Activated CD4-positive, alpha-beta T cell treated with anti-CD3 and anti-CD28 coated beads, Interleukin-2, amount 50 U/mL, for 4 hours (primary cell): ENCODE results near the gene NFIX.
A peak's percentile ranks its signal among the peaks of the same experiment; 100 is the strongest.

Source experiments
- DNase-seq, 2 experiments: peaks; one replicate each; pipeline ENCODE4 v3.0.0-alpha.2; 2020

Gene NFIX

DNA sequence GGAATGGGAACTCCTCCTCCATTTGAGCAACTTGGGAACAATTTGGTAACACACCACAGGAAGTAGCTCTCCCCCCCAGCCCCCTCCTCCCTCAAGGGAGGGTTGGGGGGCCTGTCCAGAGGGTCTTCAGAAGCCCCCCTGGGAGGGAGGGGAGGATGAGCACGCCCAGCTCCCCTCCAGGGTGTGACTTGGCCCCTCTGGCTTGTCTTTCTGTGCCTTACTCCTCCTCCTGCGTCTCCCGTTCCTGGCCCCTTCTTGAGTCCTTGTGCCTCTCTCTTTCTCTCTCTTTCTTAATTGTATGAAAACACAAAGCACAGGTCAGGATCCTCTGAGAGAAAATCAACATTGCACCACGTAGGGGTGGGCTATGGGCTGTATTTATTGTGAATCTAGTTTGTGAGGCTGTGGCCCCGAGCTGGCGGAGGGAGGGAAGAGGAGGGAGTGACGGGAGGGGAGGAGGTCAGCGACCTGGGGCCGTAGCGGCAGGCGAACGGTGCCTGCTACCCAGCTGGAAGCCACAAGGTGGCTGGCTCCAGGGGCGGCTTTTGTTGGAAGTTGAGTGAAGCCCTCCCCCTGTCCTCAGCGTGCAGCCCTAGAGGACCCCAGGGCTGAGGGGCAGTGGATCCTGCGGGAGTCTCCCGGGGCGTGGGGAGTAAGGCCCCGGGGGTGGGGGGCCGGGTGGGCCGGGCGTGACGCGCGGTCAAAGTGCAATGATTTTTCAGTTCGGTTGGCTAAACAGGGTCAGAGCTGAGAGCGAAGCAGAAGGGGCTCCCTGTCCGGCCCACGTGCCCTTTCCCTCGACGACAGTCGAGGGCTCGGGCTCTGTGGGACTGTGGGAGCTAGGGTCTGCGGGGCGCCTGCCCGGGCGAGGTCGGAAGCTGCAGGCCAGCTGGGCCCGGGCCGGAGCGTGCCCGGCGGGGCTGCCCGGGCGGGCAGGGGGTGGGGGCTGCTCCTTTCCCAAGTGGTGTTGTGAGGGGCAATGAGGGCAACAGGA lies 101.0 kb downstream of the NFIX start:
- no peak for DNase-seq

DNA sequence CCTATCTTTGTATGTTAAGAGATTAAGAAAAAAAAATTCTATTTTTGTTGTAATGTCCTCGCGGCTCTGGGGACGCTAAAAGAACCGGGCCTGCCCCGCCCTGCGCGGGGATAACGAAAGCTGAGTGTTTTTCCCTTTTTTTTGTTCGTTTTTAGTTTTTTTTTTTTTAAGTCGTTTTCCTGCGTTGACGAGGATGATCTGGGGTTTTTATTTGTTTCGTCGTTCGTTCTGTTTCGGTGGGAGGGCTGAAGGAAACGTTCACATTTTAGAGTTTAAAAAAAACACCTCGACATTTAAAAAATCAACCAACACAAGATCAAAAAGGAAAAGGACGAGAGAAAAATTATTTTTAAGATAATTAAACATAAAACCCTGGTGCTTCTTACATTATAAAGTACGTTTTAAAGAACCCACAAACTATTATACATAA lies 101.8 kb downstream of the NFIX start:
- DNase-seq: no peak

DNA sequence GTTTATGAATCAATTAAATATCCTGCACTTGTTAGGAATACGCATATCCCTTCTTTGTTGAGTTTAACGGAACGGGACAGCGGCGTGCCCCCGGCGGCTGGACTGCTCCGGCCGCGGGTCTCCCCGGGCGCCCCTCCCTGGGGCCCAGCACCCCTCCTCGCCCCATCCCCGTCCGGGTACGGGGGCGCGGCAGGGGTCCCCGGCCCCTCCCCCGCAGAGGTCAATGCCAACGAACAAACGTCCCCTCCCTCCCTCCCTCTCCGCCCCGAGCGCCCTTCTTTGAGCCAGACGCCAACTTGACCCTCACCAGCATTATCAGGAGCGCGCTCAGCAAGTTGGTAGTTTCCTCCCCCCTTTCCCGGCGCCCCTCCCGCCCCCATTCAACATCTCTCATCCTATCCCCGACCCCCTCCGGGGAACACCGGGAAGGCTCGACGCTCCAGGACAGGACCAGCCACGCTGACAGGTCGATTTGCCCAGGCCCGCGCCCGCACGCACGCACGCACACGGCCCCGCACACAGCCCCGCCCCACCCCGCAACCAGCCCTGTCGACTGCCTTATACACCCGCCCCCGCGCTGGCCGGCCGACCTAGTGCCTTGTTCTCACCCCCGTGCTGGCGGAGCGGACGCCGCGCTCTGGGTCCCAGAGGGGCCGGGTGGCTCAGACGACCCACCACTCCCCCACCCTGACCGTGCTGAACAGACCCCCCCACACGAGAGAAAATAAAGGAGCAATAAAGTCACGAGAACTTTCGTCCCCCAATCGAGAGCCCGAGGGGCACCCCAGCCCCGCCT lies 102.4 kb downstream of the NFIX start:
- DNase-seq: no peak

DNA sequence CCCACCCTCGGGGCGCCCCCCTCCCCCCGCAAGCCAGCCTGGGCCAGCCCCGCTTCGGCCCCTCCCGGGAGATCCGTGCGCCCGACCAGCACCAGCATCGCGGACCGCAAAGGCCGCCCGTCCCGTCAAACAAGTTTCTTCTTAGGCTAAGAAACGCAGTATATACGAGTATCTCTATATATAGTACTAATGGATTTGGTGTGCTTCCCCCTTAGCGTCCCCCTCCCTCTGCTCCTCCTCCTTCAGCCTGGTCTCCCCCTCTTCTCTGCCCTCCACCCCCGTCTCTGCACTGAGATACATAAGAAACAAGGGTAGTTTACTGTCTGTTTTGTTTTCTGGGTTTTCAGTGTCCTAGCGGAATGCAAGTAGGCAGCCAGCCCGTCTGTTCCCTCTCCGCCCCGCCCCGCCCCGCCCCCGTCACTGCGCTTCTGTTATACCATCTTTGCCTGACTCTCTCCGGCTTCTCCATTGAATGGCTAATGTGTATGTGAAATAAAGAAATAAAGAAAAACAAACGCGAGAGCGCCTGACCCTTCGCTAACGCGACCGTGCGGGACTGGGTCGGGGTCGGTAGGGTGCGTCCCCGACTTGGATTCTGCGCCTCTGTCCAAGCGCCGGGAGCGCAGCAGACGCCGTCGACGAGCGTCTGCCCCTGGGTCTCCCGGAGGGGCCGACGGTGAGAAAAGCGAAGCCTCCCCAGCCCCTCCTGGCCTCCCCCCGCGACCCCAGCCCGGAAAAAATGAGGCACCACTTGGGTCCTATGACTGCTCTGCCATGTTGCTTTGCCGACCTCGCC lies 103.2 kb downstream of the NFIX start:
- no peak for DNase-seq

DNA sequence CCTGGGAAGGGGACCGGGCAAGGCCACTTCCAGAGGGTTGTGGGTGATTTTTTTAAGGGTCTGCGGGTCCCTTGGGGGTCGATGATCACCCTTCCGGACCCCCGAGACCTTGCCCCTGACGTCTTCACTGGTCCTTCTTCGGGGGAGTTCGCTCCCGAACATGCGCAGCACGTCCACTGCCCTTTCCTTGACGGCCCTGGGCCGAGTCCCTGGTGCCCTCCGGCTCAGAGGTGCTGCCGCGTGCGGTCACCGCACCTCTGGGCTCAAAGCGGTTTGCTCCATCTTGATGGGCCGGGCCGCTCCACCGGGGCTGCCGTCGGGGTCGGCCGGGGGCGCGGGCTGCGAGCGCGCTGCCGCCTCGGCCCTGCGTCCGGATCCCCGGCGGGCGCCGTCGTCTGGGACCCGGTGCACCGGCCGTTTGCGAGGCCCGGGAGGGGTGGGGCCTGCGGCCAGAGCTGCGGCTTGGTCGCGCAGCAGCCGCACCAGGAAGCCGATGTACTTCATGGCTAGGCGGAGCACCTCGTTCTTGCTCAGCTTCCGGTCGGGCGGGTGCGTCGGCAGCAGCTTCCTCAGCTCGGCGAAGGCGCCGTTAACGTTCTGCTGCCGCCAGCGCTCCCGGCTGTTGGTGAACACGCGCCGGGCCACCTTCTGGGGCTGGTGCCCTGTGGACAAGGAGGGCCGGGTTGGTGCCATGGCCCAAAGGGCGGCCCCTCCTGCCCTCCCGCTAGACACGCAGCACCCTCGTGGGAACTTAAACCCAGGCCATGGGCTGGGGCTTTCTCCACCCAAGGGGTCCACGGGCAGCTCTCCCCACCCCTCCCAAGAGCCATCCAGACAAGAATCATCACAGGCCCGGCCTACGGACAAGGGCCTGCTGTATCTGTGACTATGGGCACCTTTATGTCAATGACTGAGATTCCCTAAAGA lies 104.1 kb downstream of the NFIX start:
- DNase-seq: peak; percentile 67 to 70

DNA sequence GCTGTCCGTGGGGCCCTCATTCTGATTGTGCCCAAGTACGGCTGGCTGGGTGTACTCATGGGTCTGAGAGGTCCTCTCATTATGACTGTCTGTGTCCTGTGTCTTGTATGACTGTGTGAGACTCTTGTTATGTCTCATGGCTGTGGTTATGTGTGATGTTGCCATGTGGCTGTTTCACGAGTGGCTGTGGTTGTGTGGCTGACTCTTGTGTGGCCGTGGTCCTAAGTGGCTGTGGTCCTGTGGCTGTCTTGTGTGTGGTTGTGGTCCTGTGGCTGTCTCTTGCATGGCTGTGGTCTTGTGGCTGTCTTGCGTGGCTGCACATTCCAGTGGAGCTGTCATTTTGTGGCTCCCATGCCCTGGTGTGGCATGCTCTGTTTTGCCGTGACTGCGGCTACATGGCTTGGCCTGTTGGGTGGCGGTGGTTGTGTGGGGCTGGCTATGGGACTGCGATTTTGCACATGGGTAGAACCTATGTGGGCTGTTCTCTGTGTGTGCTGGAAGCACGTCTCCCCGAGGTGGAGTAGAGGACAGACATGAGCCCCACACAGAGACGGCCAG lies 104.8 kb downstream of the NFIX start:
- DNase-seq: peak in 1 of 2 experiments; percentile 41

DNA sequence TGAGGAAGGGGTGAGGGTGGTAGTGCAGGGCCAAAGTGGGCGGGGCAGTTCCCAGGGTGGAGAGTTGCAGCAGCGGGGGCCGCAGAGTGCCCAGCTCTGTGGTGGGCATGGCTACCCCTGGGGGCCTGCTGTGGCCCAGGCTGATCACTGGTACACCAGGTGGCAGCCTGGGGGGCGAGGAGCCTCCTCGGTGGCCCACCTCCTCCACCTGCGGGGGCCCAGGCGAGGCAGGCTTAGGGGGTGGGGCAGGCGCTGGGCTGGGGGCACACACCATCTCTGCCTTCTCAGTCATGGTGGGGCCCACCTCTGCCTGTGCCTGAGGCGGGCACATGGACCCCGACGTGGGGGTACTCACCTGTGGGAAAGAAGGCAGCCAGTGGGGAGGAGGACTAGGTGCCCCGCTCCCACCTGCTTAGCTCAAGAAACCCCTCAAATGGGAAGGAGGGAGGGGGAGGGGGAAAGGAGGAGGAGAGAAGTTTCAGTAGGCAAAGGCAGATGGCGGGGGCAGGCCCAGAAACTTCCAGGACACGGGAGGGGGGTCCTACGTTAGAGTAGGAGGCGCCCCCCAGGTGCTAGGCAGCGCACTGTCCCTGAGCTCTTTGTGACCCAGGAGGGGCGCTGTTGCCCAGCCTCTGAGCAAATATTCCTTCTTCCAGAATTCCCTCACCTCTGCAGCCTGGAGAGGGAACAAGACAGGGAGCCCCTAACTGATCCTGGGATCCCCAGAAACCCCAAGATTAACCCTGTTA lies 105.7 kb downstream of the NFIX start:
- no peak for DNase-seq

DNA sequence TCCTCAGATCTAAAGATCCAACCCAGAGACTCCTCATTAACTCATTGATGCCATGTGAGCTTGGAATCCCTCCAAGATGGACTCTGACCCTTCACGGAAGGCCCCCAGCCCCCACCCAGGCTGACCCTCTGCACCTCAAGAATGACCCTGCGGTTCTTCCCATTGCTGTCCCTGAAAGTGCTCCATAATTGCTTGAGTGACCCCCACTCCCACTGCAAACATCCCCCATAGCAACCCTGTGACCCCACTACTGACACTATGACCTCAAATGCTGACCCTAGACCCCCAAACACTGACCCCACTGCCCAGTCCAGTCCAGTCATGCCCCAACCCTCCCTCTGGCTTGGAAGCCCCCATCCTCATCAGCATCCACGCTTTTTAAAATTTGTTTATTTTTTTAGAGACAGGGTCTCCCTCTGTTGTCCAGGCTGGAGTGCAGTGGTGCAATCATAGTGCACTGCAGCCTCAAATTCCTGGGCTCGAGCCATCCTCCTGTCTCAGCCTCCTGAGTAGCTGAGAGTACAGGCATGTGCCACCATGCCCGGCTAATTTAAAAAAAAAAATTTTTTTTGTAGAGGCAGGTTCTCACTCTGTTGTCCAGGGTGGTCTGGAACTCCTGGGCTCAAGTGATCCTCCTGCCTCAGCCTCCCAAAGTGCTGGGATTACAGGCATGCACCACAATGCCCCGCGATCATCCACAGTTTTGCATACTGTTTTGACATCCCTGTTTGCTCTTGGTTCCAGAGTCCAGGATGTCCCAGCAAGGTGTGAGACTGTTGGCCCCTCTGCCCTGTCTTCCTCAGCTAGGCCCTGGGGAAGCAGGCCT lies 106.5 kb downstream of the NFIX start:
- DNase-seq: no peak

DNA sequence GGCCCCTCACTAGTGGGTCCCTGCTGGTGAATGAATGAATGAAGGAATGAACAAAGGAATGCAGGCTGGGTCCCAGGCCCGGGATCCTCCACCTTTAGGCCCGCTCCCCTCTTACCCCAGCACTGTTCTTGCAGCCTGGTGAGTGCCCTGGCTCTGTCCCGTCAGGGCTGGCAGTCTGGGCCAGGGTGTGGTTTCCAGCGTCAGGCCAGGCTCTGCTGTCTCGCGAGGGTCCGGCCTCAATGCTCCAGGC lies 107.1 kb downstream of the NFIX start:
- DNase-seq: no peak

DNA sequence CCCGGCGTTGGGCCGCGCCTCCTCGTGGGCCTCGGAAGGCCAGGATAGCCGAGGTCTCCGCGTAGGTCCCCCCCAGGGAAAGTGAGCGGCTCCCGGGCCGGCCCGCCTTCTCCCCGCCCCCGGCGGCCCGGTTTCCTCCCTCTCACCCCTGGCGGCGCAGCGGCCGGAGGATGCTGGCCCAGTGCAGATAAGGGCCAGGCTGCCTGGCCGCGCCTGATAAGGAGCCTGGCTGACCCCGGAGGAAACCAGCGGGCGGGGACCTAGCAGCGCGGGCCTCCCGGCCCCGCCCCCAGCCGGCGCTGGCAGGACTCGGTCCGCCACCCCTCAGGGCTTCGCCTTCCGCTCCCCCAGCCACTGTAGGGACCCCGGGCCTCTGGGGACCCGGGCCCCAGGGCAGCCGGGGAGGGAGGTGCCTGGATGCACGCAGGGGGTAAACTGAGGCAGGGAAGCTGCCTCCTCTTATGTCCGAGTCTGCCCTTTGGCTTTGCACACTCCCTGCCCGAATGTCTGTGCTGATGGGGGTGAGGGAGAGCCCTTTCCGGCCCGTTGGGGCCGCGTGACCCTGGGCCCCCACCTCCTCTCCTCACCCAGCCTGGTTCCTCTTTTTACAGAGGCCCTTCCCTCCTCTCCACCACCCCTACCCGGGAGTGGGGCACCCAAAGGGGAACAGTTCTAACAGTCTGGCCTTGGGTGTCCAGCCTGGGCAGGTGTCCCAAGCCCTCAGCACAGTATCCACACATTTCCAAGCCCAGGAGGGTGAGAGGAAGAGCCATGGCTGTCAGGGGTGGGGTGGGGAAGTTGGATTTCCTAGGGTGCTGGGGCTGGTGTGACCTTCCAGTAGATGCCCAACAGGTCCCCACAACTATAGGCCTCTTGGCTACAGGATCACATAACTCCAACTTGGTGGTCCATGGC lies 107.6 kb downstream of the NFIX start, which contains the start of gene LYL1:
TSS of gene LYL1 (minus strand) at position 193 of the 915 bp plus-strand sequence. CDS start 1,687 bp downstream, outside the sequence.
- DNase-seq: no peak

DNA sequence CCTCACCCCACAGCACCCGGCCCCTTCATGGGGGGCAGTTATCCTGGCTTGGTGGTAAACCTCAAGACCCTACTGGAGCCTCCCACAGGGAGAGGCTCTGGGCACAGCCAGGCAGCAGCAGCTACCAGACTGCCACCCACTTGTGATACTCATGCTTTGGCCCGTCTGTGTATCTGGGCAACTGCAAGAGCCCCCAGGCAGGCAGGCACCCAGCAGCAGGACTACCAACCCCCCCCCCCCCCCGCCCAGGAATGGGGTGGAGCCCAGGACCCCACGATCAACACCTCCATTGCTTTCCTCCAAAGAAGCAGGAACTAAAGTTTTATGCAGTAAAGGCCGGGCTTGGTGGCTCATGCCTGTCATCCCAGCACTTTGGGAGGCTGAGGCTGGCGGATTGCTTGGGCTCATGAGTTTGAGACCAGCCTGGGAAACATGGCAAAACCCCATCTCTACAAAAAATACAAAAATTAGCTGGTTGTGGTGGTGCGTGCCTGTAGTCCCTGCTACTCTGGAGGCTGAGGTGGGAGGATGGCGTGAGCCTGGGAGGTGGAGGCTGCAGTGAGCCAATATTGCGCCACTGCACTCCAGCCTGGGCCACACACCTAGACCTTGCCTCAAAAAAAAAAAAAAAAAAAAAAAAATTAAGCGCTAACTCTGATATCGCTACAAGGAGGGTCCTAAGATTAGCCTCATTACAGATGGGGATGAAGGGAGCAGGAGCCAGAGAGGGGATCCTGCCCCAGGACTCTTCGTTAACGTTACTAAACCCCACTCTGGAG lies 108.5 kb downstream of the NFIX start:
- no peak for DNase-seq

DNA sequence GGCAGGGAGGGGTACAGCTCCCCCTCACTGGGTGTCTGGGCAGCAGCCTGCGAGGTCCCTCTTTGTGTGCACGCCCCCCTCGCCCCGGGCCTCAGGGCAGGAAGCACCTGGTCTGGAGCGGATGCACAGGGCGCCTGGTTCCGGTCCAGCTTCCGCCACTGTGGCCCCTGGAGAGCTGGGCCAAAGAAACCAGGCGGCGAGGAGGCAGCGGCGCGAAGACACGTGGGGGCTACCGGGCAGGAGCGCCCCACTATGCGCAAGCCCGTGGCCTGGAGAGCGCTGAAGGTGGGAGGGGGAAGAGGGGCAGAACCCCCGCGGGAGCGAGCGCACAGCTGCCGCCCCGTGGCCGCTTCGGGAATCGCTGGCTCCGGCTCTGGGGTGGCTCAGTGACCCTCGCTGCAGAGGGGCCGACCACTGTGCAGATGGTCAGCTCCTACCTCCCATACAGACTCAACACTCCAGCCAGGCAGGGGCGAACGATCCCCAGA lies 109.1 kb downstream of the NFIX start:
- peak; percentile 58 for DNase-seq

DNA sequence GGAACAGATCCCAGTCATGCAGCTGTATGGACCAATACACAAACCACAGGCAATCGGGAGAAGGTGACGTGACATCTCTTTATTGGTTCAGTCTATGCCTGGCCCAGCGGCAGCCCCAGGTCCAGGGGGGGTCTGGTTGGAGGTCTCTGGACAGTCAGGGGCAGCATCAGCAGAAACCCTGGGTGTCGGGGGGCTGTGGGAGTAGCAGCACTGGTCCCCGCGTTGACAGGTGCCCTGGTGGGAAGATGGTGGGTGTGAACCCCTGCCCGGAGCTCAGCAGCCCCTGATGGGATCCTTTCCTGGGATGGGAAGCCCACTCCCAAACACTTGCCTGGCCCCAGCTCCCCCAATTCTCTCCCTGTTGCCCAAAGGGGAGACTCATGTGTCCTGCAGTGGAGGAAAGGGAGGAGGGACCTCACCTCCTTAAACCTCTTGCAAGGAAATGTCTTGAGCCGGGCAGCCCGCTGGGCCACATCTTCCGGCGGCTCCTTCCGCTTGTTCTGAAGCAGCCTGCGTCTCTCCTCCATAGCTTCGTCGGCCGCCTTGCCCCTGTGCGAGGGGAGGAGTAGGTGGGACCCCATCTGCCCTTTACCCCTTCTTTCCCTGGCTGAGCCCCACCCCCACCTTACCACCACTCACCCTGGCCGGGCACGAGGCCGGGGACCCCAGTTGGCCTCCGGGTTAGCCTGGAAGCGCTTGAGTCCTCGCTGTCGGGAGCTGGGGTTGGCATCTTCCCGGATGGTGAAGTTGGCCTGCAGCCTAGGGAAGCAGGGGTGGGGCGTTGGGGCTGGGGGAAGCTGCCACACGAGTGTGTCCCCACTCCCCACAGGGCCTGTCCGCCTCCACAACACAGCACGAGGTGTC lies 109.8 kb downstream of the NFIX start:
- DNase-seq: no peak

DNA sequence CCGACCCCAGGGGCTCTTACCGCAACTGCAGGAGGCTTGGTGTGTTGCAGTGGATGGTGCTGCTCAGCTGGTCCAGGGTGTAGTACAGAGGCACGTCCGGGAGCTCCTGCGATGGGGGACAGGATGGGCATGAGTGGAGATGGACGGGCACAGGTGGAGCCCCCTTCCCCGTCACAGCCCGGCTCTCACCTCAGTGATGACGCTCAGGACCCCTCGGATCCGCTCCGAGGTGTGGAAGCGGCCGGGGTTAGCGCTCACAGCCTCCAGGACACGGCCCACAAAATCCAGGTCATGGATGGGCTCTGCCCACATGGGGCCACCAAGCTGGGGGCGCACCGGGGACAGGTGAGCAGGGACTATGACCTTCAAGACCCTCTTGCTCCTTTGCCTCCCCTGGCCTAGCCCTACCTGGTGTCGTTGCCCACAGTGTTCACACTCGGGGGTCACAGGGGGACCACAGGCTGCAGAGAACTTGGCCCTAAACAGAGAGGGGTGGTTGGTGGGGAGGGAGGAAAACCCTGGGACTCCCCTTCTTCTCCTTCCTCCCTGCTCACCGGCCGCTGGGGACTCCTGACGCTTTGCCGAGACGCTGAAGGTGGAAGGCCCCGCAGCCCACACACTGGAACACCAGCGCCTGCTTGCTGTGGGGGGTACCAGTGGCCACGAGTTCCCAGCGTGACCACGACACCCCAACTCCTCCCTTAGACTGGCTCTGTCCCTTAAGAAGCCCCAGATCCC lies 114.3 kb downstream of the NFIX start:
- no peak for DNase-seq

DNA sequence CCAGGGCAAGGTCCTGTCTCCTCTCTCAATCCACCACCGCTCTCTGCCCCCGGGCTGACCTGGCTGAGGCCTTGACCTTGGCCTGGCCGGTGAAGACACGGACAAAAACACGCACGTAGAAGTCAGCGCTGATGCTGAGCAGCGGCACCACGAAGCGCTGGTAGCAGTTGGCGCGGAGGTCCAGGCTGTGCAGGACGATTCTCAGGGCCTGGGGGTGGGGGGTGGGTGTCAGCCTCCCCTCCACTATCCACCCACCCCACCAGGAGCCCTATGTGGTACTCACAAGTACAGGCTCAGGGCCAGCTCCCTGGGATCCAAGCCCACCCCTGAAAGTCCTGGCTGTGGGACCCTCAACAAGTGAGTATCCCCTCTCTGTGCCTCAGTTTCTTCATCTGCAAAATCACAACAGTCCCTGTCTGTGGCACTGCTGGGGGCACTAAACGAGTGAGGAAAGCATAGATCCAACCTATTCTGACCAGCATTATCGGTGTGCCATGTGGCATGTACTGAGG lies 114.9 kb downstream of the NFIX start:
- no peak for DNase-seq

DNA sequence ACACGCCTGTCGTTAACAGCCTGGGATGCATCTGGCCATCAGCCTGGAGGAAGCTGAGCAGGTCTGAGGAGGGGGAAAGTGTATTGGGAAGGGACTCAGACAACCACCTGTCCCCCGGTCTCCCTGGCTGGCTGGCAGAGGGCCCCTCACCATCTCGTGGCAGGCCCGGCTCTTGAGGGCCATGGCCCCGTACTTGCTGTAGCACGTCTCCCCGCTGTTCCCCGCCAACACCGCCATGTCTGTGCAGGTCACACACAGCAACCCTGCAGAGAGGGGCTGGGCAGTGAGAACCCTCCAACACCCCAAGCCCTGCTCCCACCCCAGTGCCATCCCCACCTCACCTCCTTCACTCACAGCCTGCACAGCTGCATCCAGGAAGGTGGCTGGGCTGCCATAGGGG lies 117.3 kb downstream of the NFIX start:
- DNase-seq: no peak
